KOPT-K1 (cell line): Measurements from ENCODE around the gene NFIC.
"Not testable (repeated sequence)": the region's sequence is repeated elsewhere in the genome, so short reads cannot be mapped to it uniquely, and the experiment has no call there.

Source experiments
- H3K27ac ChIP-seq: fragments of 200-600 bp; sonication (generic); 2 replicates; pipeline ENCODE4 v1.5.1; 2016; ENCODE audit warnings: antibody characterized with exemption, mild to moderate bottlenecking, low read depth, low read length; ENCODE audit not compliant: poor library complexity, severe bottlenecking
- H3K36me3 ChIP-seq: fragments of 200-600 bp; sonication (generic); 2 replicates; pipeline ENCODE4 v1.5.1; 2017; ENCODE audit warnings: antibody characterized with exemption, mild to moderate bottlenecking, low read length, moderate library complexity; ENCODE audit not compliant: insufficient read depth
- H3K9me3 ChIP-seq: fragments of 200-600 bp; sonication (generic); 2 replicates; pipeline ENCODE4 v1.5.1; 2017; ENCODE audit warnings: antibody characterized with exemption, low read length, mild to moderate bottlenecking; ENCODE audit not compliant: insufficient read depth, poor library complexity, severe bottlenecking

NFIC gene

GRCh38 chr19:3387645-3388589 lies 21.5 kb downstream of the NFIC start:
- no peak overlapping the region for H3K27ac ChIP-seq
- H3K9me3 ChIP-seq, result no peaks in the 10 kb centered on the region
- no peaks in the 10 kb centered on the region for H3K36me3 ChIP-seq

GRCh38 chr19:3389446-3389778 lies 23.0 kb downstream of the NFIC start:
- no peaks in the 10 kb centered on the region for H3K36me3 ChIP-seq
- H3K9me3 ChIP-seq, result no peaks in the 10 kb centered on the region
- no peak overlapping the region for H3K27ac ChIP-seq

- no peaks in the 10 kb centered on the region for H3K36me3 ChIP-seq
- no peaks in the 10 kb centered on the region for H3K9me3 ChIP-seq
- H3K27ac ChIP-seq, result no peak overlapping the region
Measured at GRCh38 chr19:3389876-3390371, 23.5 kb downstream of the NFIC start.

GRCh38 chr19:3391911-3392310 lies 25.5 kb downstream of the NFIC start:
- not testable (repeated sequence) for H3K36me3 ChIP-seq, H3K9me3 ChIP-seq, H3K27ac ChIP-seq

- H3K27ac ChIP-seq, result no peak overlapping the region
- H3K36me3 ChIP-seq, result no peaks in the 10 kb centered on the region
Measured at GRCh38 chr19:3392480-3392879, 26.1 kb downstream of the NFIC start.

GRCh38 chr19:3396881-3397265 lies 30.5 kb downstream of the NFIC start:
- Histone ChIP-seq H3K27ac (no peak overlapping the region), H3K36me3 (no peaks in the 10 kb centered on the region)

More at GRCh38 chr19:3392480-3392879, 26.1 kb downstream of the NFIC start:
- no peaks in the 10 kb centered on the region for H3K9me3 ChIP-seq

GRCh38 chr19:3397266-3398022 lies 31.1 kb downstream of the NFIC start:
- no peaks in the 10 kb centered on the region for H3K36me3 ChIP-seq
- H3K9me3 ChIP-seq, result no peaks in the 10 kb centered on the region
- H3K27ac ChIP-seq, result no peak overlapping the region

More at GRCh38 chr19:3396881-3397265, 30.5 kb downstream of the NFIC start:
- H3K9me3 ChIP-seq, result no peaks in the 10 kb centered on the region

GRCh38 chr19:3398114-3398899 lies 31.9 kb downstream of the NFIC start:
- Histone ChIP-seq H3K36me3 (no peaks in the 10 kb centered on the region), H3K27ac (no peak overlapping the region)

GRCh38 chr19:3398900-3399278 lies 32.5 kb downstream of the NFIC start:
- no peaks in the 10 kb centered on the region for H3K9me3 ChIP-seq
- no peak overlapping the region for H3K27ac ChIP-seq
- no peaks in the 10 kb centered on the region for H3K36me3 ChIP-seq

More at GRCh38 chr19:3398114-3398899, 31.9 kb downstream of the NFIC start:
- no peaks in the 10 kb centered on the region for H3K9me3 ChIP-seq

- not testable (repeated sequence) for H3K27ac ChIP-seq, H3K36me3 ChIP-seq, H3K9me3 ChIP-seq
Measured at GRCh38 chr19:3399311-3399710, 32.9 kb downstream of the NFIC start.

- Histone ChIP-seq H3K9me3 (no peaks in the 10 kb centered on the region), H3K36me3 (no peaks in the 10 kb centered on the region), H3K27ac (no peak overlapping the region)
Measured at GRCh38 chr19:3401004-3401768, 34.8 kb downstream of the NFIC start.

GRCh38 chr19:3402631-3403443 lies 36.5 kb downstream of the NFIC start:
- no peak overlapping the region for H3K27ac ChIP-seq
- no peaks in the 10 kb centered on the region for H3K36me3 ChIP-seq
- no peaks in the 10 kb centered on the region for H3K9me3 ChIP-seq

- Histone ChIP-seq H3K27ac (no peak overlapping the region), H3K36me3 (no peaks in the 10 kb centered on the region), H3K9me3 (no peaks in the 10 kb centered on the region)
Measured at GRCh38 chr19:3403489-3404323, 37.3 kb downstream of the NFIC start.
